GM12878 (cell line): ENCODE results near the gene ABCC4. TPM values are rescaled to one million over a fixed set of nuclear protein-coding genes. Genes with fewer than 3 reads are reported as not detected.
A peak's percentile ranks its signal among the peaks of the same experiment; 100 is the strongest.

Experiments
- ATAC-seq: fragments of 200-7000 bp; cut with Tn5 transposase; 3 replicates; pipeline ENCODE4 v1.9.1; 2020; ENCODE audit warnings: mild to moderate bottlenecking, moderate library complexity
- BruUV-seq: library from RNA; stranded (reverse); fragments of 400-500 nt; replicated peaks from 2 replicates; lab custom pipeline; 2021; lab: Mats Ljungman, UMichigan
- CTCF ChIA-PET: fragments of 300-600 bp; sonication (Branson Sonifier 250); formaldehyde crosslinking; extraction: SDS; loops from one replicate; lab custom pipeline; 2021; ENCODE audit warnings: inconsistent platforms; lab: Yijun Ruan, JAX
- POLR2A ChIA-PET: fragments of 350-600 bp; formaldehyde crosslinking; extraction: SDS; loops from one replicate; lab custom pipeline; 2021; ENCODE audit warnings: inconsistent platforms; lab: Charles Lee
- RAD21 ChIA-PET: fragments of 300-600 bp; sonication (Branson Sonifier 250); formaldehyde crosslinking; loops from one replicate; lab custom pipeline; 2023; ENCODE audit warnings: antibody characterized with exemption; ENCODE audit not compliant: unreplicated experiment; lab: Charles Lee
- SMC1A ChIA-PET: fragments of 300-600 bp; sonication (Branson Sonifier 250); formaldehyde crosslinking; loops from one replicate; lab custom pipeline; 2023; ENCODE audit not compliant: unreplicated experiment, uncharacterized antibody; lab: Charles Lee
- DNase-seq: peaks from one replicate; pipeline ENCODE4 v3.0.0-alpha.2; 2011; ENCODE audit warnings: low read depth, low spot score
- FAIRE-seq: peaks from 3 replicates; lab custom pipeline; 2011; peaks lifted over from hg19 to GRCh38; lab: Jason Lieb, UNC
- H2AFZ ChIP-seq: 2 replicates; pipeline ENCODE4 v1.6.0; 2011; ENCODE audit warnings: low read depth, low read length, control low read depth; ENCODE audit not compliant: control insufficient read depth
- H3K27ac ChIP-seq: 2 replicates; pipeline ENCODE4 v1.5.1; 2011; ENCODE audit warnings: control low read depth; ENCODE audit not compliant: control insufficient read depth, insufficient read depth
- H3K27me3 ChIP-seq, 2 experiments: replicated peaks in 1 of 2; 2 replicates each; pipeline versions ENCODE4 v1.6.0 to v1.6.1; 2011; ENCODE audit warnings: low read length in 1 of 2; ENCODE audit not compliant: control insufficient read depth in 2 of 2, insufficient read depth in 2 of 2
- H3K36me3 ChIP-seq, 2 experiments: 2 replicates each; pipeline ENCODE4 v1.5.1; 2011; ENCODE audit warnings: low read length in 1 of 2; ENCODE audit not compliant: control insufficient read depth in 2 of 2, insufficient read depth in 2 of 2
- H3K4me1 ChIP-seq: 2 replicates; pipeline ENCODE4 v1.6.1; 2011; ENCODE audit warnings: mild to moderate bottlenecking, low read length, moderate library complexity, mixed read lengths; ENCODE audit not compliant: control insufficient read depth, insufficient read depth
- H3K4me2 ChIP-seq: 2 replicates; pipeline ENCODE4 v1.6.0; 2011; ENCODE audit warnings: control low read depth; ENCODE audit not compliant: control insufficient read depth, insufficient read depth
- H3K4me3 ChIP-seq: fragments of 200-600 bp; sonication (generic); 2 replicates; pipeline ENCODE4 v1.5.1; 2016
- H3K79me2 ChIP-seq: 2 replicates; pipeline ENCODE4 v1.6.0; 2011; ENCODE audit warnings: low read length; ENCODE audit not compliant: control insufficient read depth, insufficient read depth
- H3K9ac ChIP-seq: 2 replicates; pipeline ENCODE4 v1.8.0; 2011; ENCODE audit warnings: low read length, control low read depth, mixed read lengths; ENCODE audit not compliant: control insufficient read depth, insufficient read depth
- H3K9me3 ChIP-seq: replicated peaks from 3 replicates; pipeline ENCODE4 v1.5.1; 2011; ENCODE audit warnings: mild to moderate bottlenecking, low read length; ENCODE audit not compliant: control insufficient read depth, insufficient read depth
- H4K20me1 ChIP-seq: 2 replicates; pipeline ENCODE4 v1.6.0; 2011; ENCODE audit not compliant: control insufficient read depth, insufficient read depth
- JUND ChIP-seq: IDR thresholded peaks from 2 replicates; pipeline ENCODE4 v1.6.1; 2012; ENCODE audit warnings: low read depth, mild to moderate bottlenecking, low read length, improper control_type of control experiment, moderate library complexity
- SPI1 ChIP-seq: IDR thresholded peaks from 2 replicates; pipeline ENCODE4 v1.6.1; 2011; ENCODE audit warnings: low read depth, mild to moderate bottlenecking, low read length, moderate library complexity, borderline replicate concordance; ENCODE audit not compliant: insufficient read depth
- WGBS: methylation state at CpG from one replicate; pipeline ENCODE4 v1.1.6; 2016; ENCODE audit warnings: low lambda C conversion rate; ENCODE audit not compliant: insufficient replicate concordance, insufficient coverage; ENCODE audit errors: missing lambda C conversion rate; 5-methylcytosine and 5-hydroxymethylcytosine counted together
- in situ Hi-C: fragments of 300-500 bp; cut with MboI; formaldehyde crosslinking; loops from 9 replicates; pipeline ENCODE4 v1.14.3; 2018; ENCODE audit warnings: mixed read lengths
- intact Hi-C: fragments of 100-400 bp; cut with micrococcal nuclease; formaldehyde crosslinking; loops from one replicate; pipeline ENCODE4 v1.14.2; 2022; ENCODE audit not compliant: unreplicated experiment
- polyA plus RNA-seq, 11 experiments: library from polyadenylated mRNA; depleted of rRNA in 4 of 11; unstranded in 6 of 11; stranded (reverse) in 5 of 11; fragments of >200 nt; fragmentation: Nextera tagmentation in 4 of 11; fragmentation: Illumina TruSeq in 1 of 11; extraction: Ambion mirVana in 4 of 11; extraction: Trizol in 1 of 11; gene quantifications; 1 replicate in 1 of 11; 2 replicates in 10 of 11; pipeline versions ENCODE4 v1.2.1 to v1.2.3, GENCODE V29; 2011 to 2016; ENCODE audit warnings: inconsistent platforms in 2 of 11, missing spikeins in 2 of 11, low read depth in 1 of 11
- total RNA-seq, 4 experiments: library from RNA; depleted of rRNA in 3 of 4; stranded (reverse); fragments of >200 nt in 3 of 4; fragmentation: Illumina TruSeq in 1 of 4; extraction: Trizol in 1 of 4; gene quantifications; 2 replicates each; pipeline versions ENCODE4 v1.2.1 to v1.2.3, GENCODE V29; 2013 to 2021
- TF ChIP-seq, protein P1 (sequence below): fragments of 450-650 bp; IDR thresholded peaks from 2 replicates; pipeline ENCODE4 v1.6.1; 2017; ENCODE audit warnings: borderline replicate concordance

The ABCC4 gene
- total and polyA plus RNA-seq, 10 of the 15 experiments (the other 5 are each of a cell fraction or from before 2014, with no cell fraction given): 7.2 to 44.4 (median 24.1) TPM

DNA sequence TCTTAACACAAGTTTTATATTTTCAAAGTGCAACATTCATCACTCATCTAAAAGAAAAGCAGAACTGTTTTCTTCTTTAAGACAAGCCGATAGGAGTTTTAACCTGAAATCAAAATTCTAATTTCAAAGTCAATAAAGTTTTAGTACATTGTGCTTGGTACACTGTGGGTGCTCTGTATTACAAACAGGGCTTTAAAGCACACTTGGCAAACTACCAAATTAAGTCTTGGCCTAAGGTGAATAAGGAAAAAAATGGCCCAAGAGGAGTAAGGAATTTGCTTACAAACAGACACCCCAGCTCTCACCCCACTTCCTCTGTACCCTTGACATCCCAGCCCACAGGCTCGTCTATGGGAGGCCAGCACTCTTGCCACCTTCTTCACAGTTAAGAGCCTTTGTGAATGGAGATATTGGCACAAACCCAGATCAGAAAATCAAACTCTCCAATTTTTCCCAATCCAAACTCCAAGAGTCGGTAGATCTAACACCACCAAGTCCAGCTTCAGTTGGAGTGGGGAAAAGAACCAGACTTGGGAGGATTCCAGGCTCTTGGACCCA lies 66.0 kb downstream of the ABCC4 start:
- FAIRE-seq (no peak), ATAC-seq (peak; percentile 6; the same call in 1 of the 3 replicates), DNase-seq (no peak)
- Histone ChIP-seq H3K27ac (peak overlapping the region; percentile 49), H3K79me2 (peaks cover 22% of the 10 kb centered on the region), H3K9ac (no peak overlapping the region), H3K9me3 (no peaks in the 10 kb centered on the region), H2AFZ (no peak overlapping the region), H4K20me1 (no peaks in the 10 kb centered on the region), H3K4me3 (no peak overlapping the region), H3K4me1 (peaks cover 39% of the 10 kb centered on the region), H3K27me3 (no peaks in the 10 kb centered on the region), H3K36me3 (peaks cover 3 to 21% of the 10 kb centered on the region in 2 experiments; a peak in 3 of 4 replicates), H3K4me2 (no peak overlapping the region)
- RAD21 ChIA-PET: interaction anchor here (1.0 to 1.3 kb wide), 6 partner anchors 8 to 146 kb away, joined by 3 to 4 read pairs (median 3); no protein-coding TSS in a partner anchor
- CTCF ChIA-PET: interaction anchor here (0.8 to 2.0 kb wide), 10 partner anchors 9 to 79 kb away, joined by 3 to 10 read pairs (median 4); no protein-coding TSS in a partner anchor
- WGBS: 91% methylated on average over 3 of the region's 3 CpGs
- POLR2A ChIA-PET: interaction anchor here (0.9 to 1.7 kb wide), 5 partner anchors 8 to 65 kb away, joined by 3 to 8 read pairs (median 4); no protein-coding TSS in a partner anchor
- SMC1A ChIA-PET: interaction anchor here (0.6 to 3.0 kb wide), 11 partner anchors 9 to 146 kb away, joined by 3 to 21 read pairs (median 4); no protein-coding TSS in a partner anchor
- intact Hi-C loops (no loop called here), in situ Hi-C loops (no loop called here)
- BruUV-seq: no TSS peak
- TF ChIP-seq, protein P1, sequence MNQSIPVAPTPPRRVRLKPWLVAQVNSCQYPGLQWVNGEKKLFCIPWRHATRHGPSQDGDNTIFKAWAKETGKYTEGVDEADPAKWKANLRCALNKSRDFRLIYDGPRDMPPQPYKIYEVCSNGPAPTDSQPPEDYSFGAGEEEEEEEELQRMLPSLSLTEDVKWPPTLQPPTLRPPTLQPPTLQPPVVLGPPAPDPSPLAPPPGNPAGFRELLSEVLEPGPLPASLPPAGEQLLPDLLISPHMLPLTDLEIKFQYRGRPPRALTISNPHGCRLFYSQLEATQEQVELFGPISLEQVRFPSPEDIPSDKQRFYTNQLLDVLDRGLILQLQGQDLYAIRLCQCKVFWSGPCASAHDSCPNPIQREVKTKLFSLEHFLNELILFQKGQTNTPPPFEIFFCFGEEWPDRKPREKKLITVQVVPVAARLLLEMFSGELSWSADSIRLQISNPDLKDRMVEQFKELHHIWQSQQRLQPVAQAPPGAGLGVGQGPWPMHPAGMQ: no peak
- TF ChIP-seq SPI1 (0 out of 2 replicates have a peak, but pooled peaks have one; percentile 8), JUND (no peak)
